Body of pancreas (tissue), 4 donors: Measurements from ENCODE around the gene STX11. TPM values are rescaled to one million over a fixed set of nuclear protein-coding genes. Genes with fewer than 3 reads are reported as not detected.

Source experiments
- ATAC-seq: fragments of 150-250 bp; one replicate; pipeline ENCODE4 v1.9.1; 2016
- DNase-seq, 4 donors: peaks; one replicate each; pipeline ENCODE4 v3.0.0-alpha.2; 2019
- H3K27ac ChIP-seq, 4 donors: fragments of 200-600 bp; sonication (generic); 1 replicate in 3 of 4; 2 replicates in 1 of 4; pipeline versions ENCODE4 v1.5.1 to v1.6.1; 2016 to 2019; ENCODE audit warnings: mild to moderate bottlenecking in 1 of 4, mixed read lengths in 1 of 4, moderate library complexity in 1 of 4
- H3K27me3 ChIP-seq, 2 donors: fragments of 200-600 bp; sonication (generic); one replicate each; pipeline ENCODE4 v1.6.0; 2016; ENCODE audit warnings: mild to moderate bottlenecking in 1 of 2
- H3K36me3 ChIP-seq, 2 donors: fragments of 200-600 bp; sonication (generic); replicated peaks in 1 of 2; 2 replicates each; pipeline ENCODE4 v1.5.1; 2016; ENCODE audit warnings: low read depth in 2 of 2; ENCODE audit not compliant: insufficient read depth in 1 of 2
- H3K4me1 ChIP-seq: fragments of 200-600 bp; sonication (generic); one replicate; pipeline ENCODE4 v1.6.0; 2016
- H3K4me3 ChIP-seq, 2 donors: fragments of 200-600 bp; sonication (generic); 1 replicate in 1 of 2; 2 replicates in 1 of 2; pipeline ENCODE4 v1.5.1; 2016 to 2019
- H3K9me3 ChIP-seq, 3 donors: fragments of 200-600 bp; sonication (generic); 1 replicate in 2 of 3; 2 replicates in 1 of 3; pipeline ENCODE4 v1.5.1; 2016
- POLR2A ChIP-seq, 3 donors: fragments of 450-650 bp; IDR thresholded peaks; one replicate each; pipeline ENCODE4 v1.6.1; 2016; ENCODE audit warnings: antibody characterized with exemption in 3 of 3, mild to moderate bottlenecking in 2 of 3
- WGBS, 2 donors: methylation state at CpG; one replicate each; pipeline ENCODE4 v1.1.5; 2017; 5-methylcytosine and 5-hydroxymethylcytosine counted together
- intact Hi-C: fragments of 100-400 bp; cut with DNase I; formaldehyde crosslinking; loops from one replicate; pipeline ENCODE4 v1.15.1; 2023
- total RNA-seq, 2 donors: library from RNA; depleted of rRNA; stranded (reverse); fragments of >200 nt; gene quantifications; one replicate each; pipeline ENCODE4 v1.1.0, GENCODE V29; 2016
- TF ChIP-seq, protein P1 (sequence below), 7 experiments: fragments of 450-650 bp in 4 of 7; fragments of 200-600 bp in 3 of 7; sonication (generic) in 3 of 7; IDR thresholded peaks; one replicate each; pipeline ENCODE4 v1.5.1; 2016 to 2019; ENCODE audit warnings: antibody characterized with exemption in 7 of 7

Gene STX11
- total RNA-seq, 2 donors from 2014 or later: 4.4 to 7.6 TPM

DNA sequence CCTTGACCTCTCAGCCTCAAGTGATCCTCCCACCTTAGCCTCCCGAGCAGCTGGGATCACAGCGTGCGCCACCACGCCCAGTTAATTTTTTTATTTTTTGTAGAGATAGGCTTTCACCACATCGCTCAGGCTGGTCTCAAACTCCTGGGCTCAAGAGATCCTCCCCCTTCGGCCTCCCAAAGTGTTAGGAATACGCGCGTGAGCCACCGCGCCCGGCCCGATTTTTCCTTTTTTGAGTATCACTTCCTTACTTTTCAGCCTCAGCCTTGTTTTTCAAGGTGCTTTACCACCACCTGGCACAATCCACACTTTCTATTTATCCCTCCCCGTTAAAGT, 791 bp upstream of the STX11 start:
- Histone ChIP-seq H3K9me3 (no peaks in the 10 kb centered on the region), H3K27me3 (no peaks in the 10 kb centered on the region), H3K27ac (peak overlapping the region in 1 of 4 donors; percentile 64), H3K4me1 (peaks cover 16% of the 10 kb centered on the region), H3K4me3 (peak overlapping the region in 1 of 2 donors; percentile 93), H3K36me3 (no peaks in the 10 kb centered on the region)
- DNase-seq: peak in 1 of 4 donors; percentile 7
- intact Hi-C loops: no loop called here
- WGBS, 2 donors: 46 to 52% methylated on average over 14 of the region's 14 CpGs
- TF ChIP-seq, protein P1, sequence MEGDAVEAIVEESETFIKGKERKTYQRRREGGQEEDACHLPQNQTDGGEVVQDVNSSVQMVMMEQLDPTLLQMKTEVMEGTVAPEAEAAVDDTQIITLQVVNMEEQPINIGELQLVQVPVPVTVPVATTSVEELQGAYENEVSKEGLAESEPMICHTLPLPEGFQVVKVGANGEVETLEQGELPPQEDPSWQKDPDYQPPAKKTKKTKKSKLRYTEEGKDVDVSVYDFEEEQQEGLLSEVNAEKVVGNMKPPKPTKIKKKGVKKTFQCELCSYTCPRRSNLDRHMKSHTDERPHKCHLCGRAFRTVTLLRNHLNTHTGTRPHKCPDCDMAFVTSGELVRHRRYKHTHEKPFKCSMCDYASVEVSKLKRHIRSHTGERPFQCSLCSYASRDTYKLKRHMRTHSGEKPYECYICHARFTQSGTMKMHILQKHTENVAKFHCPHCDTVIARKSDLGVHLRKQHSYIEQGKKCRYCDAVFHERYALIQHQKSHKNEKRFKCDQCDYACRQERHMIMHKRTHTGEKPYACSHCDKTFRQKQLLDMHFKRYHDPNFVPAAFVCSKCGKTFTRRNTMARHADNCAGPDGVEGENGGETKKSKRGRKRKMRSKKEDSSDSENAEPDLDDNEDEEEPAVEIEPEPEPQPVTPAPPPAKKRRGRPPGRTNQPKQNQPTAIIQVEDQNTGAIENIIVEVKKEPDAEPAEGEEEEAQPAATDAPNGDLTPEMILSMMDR (IDR thresholded peaks at IDR 0.05): no peak
- no peak for TF ChIP-seq POLR2A (IDR thresholded peaks at IDR 0.05)
- no peak for ATAC-seq

- TF ChIP-seq POLR2A (IDR thresholded peaks at IDR 0.05): peak in 2 of 3 donors; percentile 31 to 62
- TF ChIP-seq, protein P1 (IDR thresholded peaks at IDR 0.05): peak in 3 of 7 experiments; percentile 10 to 16 (median 13)
- intact Hi-C loops: no loop called here
- 3% methylated on average over 30 of the region's 30 CpGs for WGBS, 2 donors
- Histone ChIP-seq H3K27ac (peak overlapping the region in 2 of 4 donors; percentile 6 to 64), H3K27me3 (no peaks in the 10 kb centered on the region), H3K9me3 (no peaks in the 10 kb centered on the region), H3K36me3 (no peaks in the 10 kb centered on the region), H3K4me3 (peak overlapping the region; percentile 45 to 93), H3K4me1 (peaks cover 16% of the 10 kb centered on the region)
- DNase-seq (peak in 3 of 4 donors; percentile 28 to 57 (median 42)), ATAC-seq (peak; percentile 62)
Observed at GRCh38 chr6:144150710-144151657, 667 bp downstream of the STX11 start.

- H3K4me3 ChIP-seq: no peak overlapping the region
- WGBS, 2 donors: 83 to 84% methylated on average over 6 of the region's 6 CpGs
- intact Hi-C loops: no loop called here
- no peak for TF ChIP-seq POLR2A (IDR thresholded peaks at IDR 0.05)
- TF ChIP-seq, protein P1 (IDR thresholded peaks at IDR 0.05): no peak
- H3K27ac ChIP-seq: no peak overlapping the region
- H3K27me3 ChIP-seq: no peaks in the 10 kb centered on the region
- ATAC-seq (no peak), DNase-seq (no peak)
- H3K36me3 ChIP-seq: no peaks in the 10 kb centered on the region
- H3K9me3 ChIP-seq: no peaks in the 10 kb centered on the region
- H3K4me1 ChIP-seq: peaks cover 16% of the 10 kb centered on the region
Observed at GRCh38 chr6:144152334-144152900, 2.1 kb downstream of the STX11 start.

- no peaks in the 10 kb centered on the region for H3K36me3 ChIP-seq
- peak overlapping the region in 1 of 4 donors; percentile 11 for H3K27ac ChIP-seq
- TF ChIP-seq, protein P1 (IDR thresholded peaks at IDR 0.05): no peak
- peak in 1 of 3 donors; percentile 25 for TF ChIP-seq POLR2A (IDR thresholded peaks at IDR 0.05)
- intact Hi-C loops: no loop called here
- H3K27me3 ChIP-seq: no peaks in the 10 kb centered on the region
- no peak for ATAC-seq
- DNase-seq: peak in 1 of 4 donors; percentile 51
- 86 to 88% methylated on average over 5 of the region's 5 CpGs for WGBS, 2 donors
- peaks cover 20% of the 10 kb centered on the region for H3K4me1 ChIP-seq
- no peak overlapping the region for H3K4me3 ChIP-seq
- no peaks in the 10 kb centered on the region for H3K9me3 ChIP-seq
Observed at GRCh38 chr6:144153260-144153659, 2.9 kb downstream of the STX11 start.
